H1 (cell line): ENCODE results near the gene TRIM58. TPM values are rescaled to one million over a fixed set of nuclear protein-coding genes. Genes with fewer than 3 reads are reported as not detected.

Experiments used
- JUN ChIP-seq: IDR thresholded peaks from 2 replicates; pipeline ENCODE4 v1.6.1; 2011; ENCODE audit warnings: low read depth, mild to moderate bottlenecking, improper control_type of control experiment, low read length
- polyA plus RNA-seq, 7 experiments: library from polyadenylated mRNA; depleted of rRNA in 3 of 7; stranded (reverse) in 5 of 7; unstranded in 2 of 7; fragments of >200 nt in 5 of 7; fragments of 200-250 nt in 2 of 7; gene quantifications; 1 replicate in 5 of 7; 2 replicates in 1 of 7; 4 replicates in 1 of 7; pipeline versions ENCODE4 v1.2.1 to v1.2.3, GENCODE V29; 2011 to 2013; ENCODE audit warnings: missing spikeins in 2 of 7, mixed read lengths in 2 of 7
- total RNA-seq: library from RNA; stranded (reverse); fragmentation: NEBNext Ultra II Directional; extraction: Animal tissue kit (Norgen Biotek cat#: 25700); gene quantifications from 2 replicates; pipeline ENCODE4 v1.2.1, GENCODE V29; 2021
- TF ChIP-seq, protein P1 (sequence below), 3 experiments: IDR thresholded peaks; 1 replicate in 2 of 3; 2 replicates in 1 of 3; pipeline versions ENCODE4 v1.5.1 to v1.6.1; 2011; ENCODE audit warnings: low read length in 3 of 3, mild to moderate bottlenecking in 3 of 3, inconsistent platforms in 2 of 3, low read depth in 1 of 3, moderate library complexity in 1 of 3; ENCODE audit not compliant: insufficient read depth in 1 of 3; ENCODE audit errors: control extremely low read depth in 1 of 3

Gene TRIM58
- total and polyA plus RNA-seq, 2 of the 8 experiments (the other 6 are each of a cell fraction or from before 2014, with no cell fraction given): 2.8 TPM; not detected in 1

DNA sequence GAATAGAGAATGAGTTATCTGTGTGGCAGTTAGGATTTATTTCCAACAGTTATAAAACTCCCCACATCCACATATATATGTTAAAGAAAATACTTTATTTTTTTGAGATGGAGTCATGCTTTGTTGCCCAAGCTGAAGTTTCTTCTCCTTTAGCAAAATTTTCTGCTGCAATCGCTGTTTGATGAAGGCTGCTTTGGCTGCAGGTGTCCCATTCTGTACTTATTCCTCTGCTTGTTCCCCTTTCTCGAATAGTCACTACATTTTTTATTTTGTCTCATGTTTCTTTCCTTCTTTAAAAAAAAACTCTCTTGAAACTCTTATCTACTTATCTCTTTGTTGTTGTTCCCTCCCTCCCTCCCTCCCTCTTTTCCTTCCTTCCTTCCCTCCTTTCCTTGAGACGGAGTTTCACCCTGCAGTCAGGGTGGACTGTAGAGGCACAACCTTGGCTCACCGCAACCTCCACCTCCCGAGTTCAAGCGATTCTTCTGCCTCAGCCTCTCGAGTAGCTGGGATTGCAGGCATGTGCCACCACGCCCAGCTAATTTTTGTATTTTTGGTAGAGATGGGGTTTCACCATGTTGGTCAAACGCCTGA is 49.0 kb downstream of the TRIM58 start (continued):
- TF ChIP-seq, protein P1, sequence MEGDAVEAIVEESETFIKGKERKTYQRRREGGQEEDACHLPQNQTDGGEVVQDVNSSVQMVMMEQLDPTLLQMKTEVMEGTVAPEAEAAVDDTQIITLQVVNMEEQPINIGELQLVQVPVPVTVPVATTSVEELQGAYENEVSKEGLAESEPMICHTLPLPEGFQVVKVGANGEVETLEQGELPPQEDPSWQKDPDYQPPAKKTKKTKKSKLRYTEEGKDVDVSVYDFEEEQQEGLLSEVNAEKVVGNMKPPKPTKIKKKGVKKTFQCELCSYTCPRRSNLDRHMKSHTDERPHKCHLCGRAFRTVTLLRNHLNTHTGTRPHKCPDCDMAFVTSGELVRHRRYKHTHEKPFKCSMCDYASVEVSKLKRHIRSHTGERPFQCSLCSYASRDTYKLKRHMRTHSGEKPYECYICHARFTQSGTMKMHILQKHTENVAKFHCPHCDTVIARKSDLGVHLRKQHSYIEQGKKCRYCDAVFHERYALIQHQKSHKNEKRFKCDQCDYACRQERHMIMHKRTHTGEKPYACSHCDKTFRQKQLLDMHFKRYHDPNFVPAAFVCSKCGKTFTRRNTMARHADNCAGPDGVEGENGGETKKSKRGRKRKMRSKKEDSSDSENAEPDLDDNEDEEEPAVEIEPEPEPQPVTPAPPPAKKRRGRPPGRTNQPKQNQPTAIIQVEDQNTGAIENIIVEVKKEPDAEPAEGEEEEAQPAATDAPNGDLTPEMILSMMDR (IDR thresholded peaks at IDR 0.05; ENCODE audit: control extremely low read depth in 1 of 3, insufficient read depth in 1 of 3, low read depth in 1 of 3, low read length in 3 of 3): no peak
- TF ChIP-seq JUN: no peak
